K562 (cell line): ENCODE results near the gene SLC6A8. TPM values are rescaled to one million over a fixed set of nuclear protein-coding genes. Genes with fewer than 3 reads are reported as not detected.

Experiments used
- E2F6 ChIP-seq, 2 experiments: IDR thresholded peaks; 2 replicates each; pipeline ENCODE4 v1.6.1; 2011; ENCODE audit warnings: borderline replicate concordance in 1 of 2, control low read depth in 1 of 2, low read depth in 1 of 2, low read length in 1 of 2, mild to moderate bottlenecking in 1 of 2, mixed read lengths in 1 of 2, moderate library complexity in 1 of 2; ENCODE audit not compliant: insufficient read depth in 1 of 2, insufficient read length in 1 of 2, poor library complexity in 1 of 2, severe bottlenecking in 1 of 2; ENCODE audit errors: extremely low read depth in 1 of 2
- ELF2 ChIP-seq: fragments of 250-450 bp; sonication (Bioruptor Pico); IDR thresholded peaks from 2 replicates; pipeline ENCODE4 v1.5.0; 2021; ENCODE audit warnings: mild to moderate bottlenecking
- ELF4 ChIP-seq: fragments of 450-650 bp; formaldehyde crosslinking; IDR thresholded peaks from 2 replicates; pipeline ENCODE4 v1.4.0; 2022; ENCODE audit warnings: missing genetic modification characterization
- EP400 ChIP-seq: fragments of 450-650 bp; IDR thresholded peaks from 2 replicates; pipeline ENCODE4 v1.6.1; 2017; ENCODE audit warnings: antibody characterized with exemption, mild to moderate bottlenecking, moderate library complexity
- ETS2 ChIP-seq: IDR thresholded peaks from 2 replicates; pipeline ENCODE4 v1.6.1; 2016; ENCODE audit warnings: borderline replicate concordance, missing genetic modification characterization, mild to moderate bottlenecking, moderate library complexity, missing compliant biosample characterization; ENCODE audit not compliant: poor library complexity, severe bottlenecking
- GABPA ChIP-seq: fragments of 200-800 bp; sonication (Bioruptor generic); conservative IDR thresholded peaks from 2 replicates; pipeline ENCODE4 v1.6.1; 2016; ENCODE audit warnings: low read depth, missing genetic modification characterization, missing compliant biosample characterization
- HDAC8 ChIP-seq: fragments of 450-650 bp; IDR thresholded peaks from 2 replicates; pipeline ENCODE4 v1.6.1; 2016; ENCODE audit warnings: mild to moderate bottlenecking, missing genetic modification characterization, moderate library complexity, missing compliant biosample characterization
- HNRNPH1 ChIP-seq: fragments of 200-400 bp; formaldehyde crosslinking; optimal IDR thresholded peaks from 2 replicates; pipeline ENCODE3; 2017; ENCODE audit warnings: low read depth, mild to moderate bottlenecking, low read length, moderate library complexity
- HNRNPLL ChIP-seq: fragments of 200-400 bp; formaldehyde crosslinking; IDR thresholded peaks from 2 replicates; pipeline ENCODE4 v1.6.1; 2017; ENCODE audit warnings: low read length, low read depth, mild to moderate bottlenecking; ENCODE audit not compliant: poor library complexity, severe bottlenecking
- MCM5 ChIP-seq: fragments of 450-650 bp; IDR thresholded peaks from 2 replicates; pipeline ENCODE4 v1.6.1; 2016; ENCODE audit warnings: low read depth
- MCM7 ChIP-seq, 2 experiments: fragments of 450-650 bp; IDR thresholded peaks; 2 replicates each; pipeline ENCODE4 v1.6.1; 2016 to 2018
- NKRF ChIP-seq: fragments of 450-650 bp; IDR thresholded peaks from 2 replicates; pipeline ENCODE4 v1.6.1; 2016; ENCODE audit warnings: borderline replicate concordance
- NR3C1 ChIP-seq: sonication (generic); formaldehyde crosslinking; IDR thresholded peaks from 2 replicates; pipeline ENCODE4 v1.8.1; 2022; ENCODE audit warnings: missing genetic modification reagents
- PTRF ChIP-seq: fragments of 450-650 bp; IDR thresholded peaks from 2 replicates; pipeline ENCODE4 v1.6.1; 2016; ENCODE audit warnings: mild to moderate bottlenecking, missing genetic modification characterization, missing compliant biosample characterization
- RFX1 ChIP-seq: fragments of 450-650 bp; IDR thresholded peaks from 2 replicates; pipeline ENCODE4 v1.6.1; 2016; ENCODE audit warnings: mild to moderate bottlenecking, moderate library complexity
- SIN3B ChIP-seq: fragments of 450-650 bp; IDR thresholded peaks from 2 replicates; pipeline ENCODE4 v1.6.1; 2017; ENCODE audit warnings: low read depth, mild to moderate bottlenecking, moderate library complexity
- SOX6 ChIP-seq: fragments of 450-650 bp; IDR thresholded peaks from 2 replicates; pipeline ENCODE4 v1.6.1; 2014; ENCODE audit warnings: mild to moderate bottlenecking
- SUPT5H ChIP-seq: fragments of 450-650 bp; IDR thresholded peaks from 2 replicates; pipeline ENCODE4 v1.6.1; 2016
- USF1 ChIP-seq: sonication (generic); formaldehyde crosslinking; IDR thresholded peaks from 2 replicates; pipeline ENCODE4 v1.9.0; 2022; ENCODE audit warnings: mild to moderate bottlenecking, missing genetic modification reagents
- ZBTB33 ChIP-seq: sonication (generic); formaldehyde crosslinking; IDR thresholded peaks from 2 replicates; pipeline ENCODE4 v1.8.1; 2023; ENCODE audit warnings: mild to moderate bottlenecking, missing genetic modification reagents
- ZNF511 ChIP-seq: sonication (generic); formaldehyde crosslinking; IDR thresholded peaks from 2 replicates; pipeline ENCODE4 v1.8.0; 2022; ENCODE audit warnings: mild to moderate bottlenecking, missing genetic modification reagents
- ZNF561 ChIP-seq: fragments of 450-650 bp; formaldehyde crosslinking; conservative IDR thresholded peaks from 2 replicates; pipeline ENCODE4 v1.4.0; 2020; ENCODE audit warnings: mild to moderate bottlenecking, moderate library complexity
- polyA plus RNA-seq, 8 experiments: library from polyadenylated mRNA; depleted of rRNA in 4 of 8; stranded (reverse) in 5 of 8; unstranded in 3 of 8; fragments of >200 nt; fragmentation: Nextera tagmentation in 2 of 8; fragmentation: Illumina TruSeq in 1 of 8; extraction: Ambion mirVana in 2 of 8; extraction: Trizol in 1 of 8; gene quantifications; 2 replicates each; pipeline versions ENCODE4 v1.2.1 to v1.2.3, GENCODE V29; 2011 to 2014; ENCODE audit warnings: inconsistent platforms in 1 of 8, missing spikeins in 1 of 8
- total RNA-seq, 7 experiments: library from RNA; depleted of rRNA in 6 of 7; stranded (reverse); fragments of >200 nt in 6 of 7; fragmentation: Illumina TruSeq in 2 of 7; extraction: Trizol in 2 of 7; gene quantifications; 2 replicates each; pipeline versions ENCODE4 v1.2.1 to v1.2.3, GENCODE V29; 2011 to 2021; ENCODE audit warnings: low replicate concordance in 1 of 7

Gene SLC6A8
- total and polyA plus RNA-seq, 9 of the 15 experiments (the other 6 are each of a cell fraction or from before 2014, with no cell fraction given), result 0.68 to 144 (median 34.3) TPM

GRCh38 chrX:153726286-153727122 is 38.8 kb downstream of the SLC6A8 start (continued):
- TF ChIP-seq NKRF (no peak), SIN3B (0 out of 2 replicates have a peak, but pooled peaks have one; percentile 18), MCM5 (no peak), ETS2 (tag) (no peak), ZBTB33 (CRISPR knock-in tag) (no peak), ZNF511 (CRISPR knock-in tag) (no peak), RFX1 (no peak), HNRNPLL (no peak), USF1 (CRISPR knock-in tag) (0 out of 2 replicates have a peak, but pooled peaks have one; percentile 17), EP400 (peak; percentile 39; the same call in 1 of the 2 replicates), ELF2 (CRISPR knock-in tag) (no peak), E2F6 (IDR thresholded peaks at IDR 0.05; ENCODE audit: borderline replicate concordance in 1 of 2, extremely low read depth in 1 of 2, insufficient read depth in 1 of 2, insufficient read length in 1 of 2, low read depth in 1 of 2, low read length in 1 of 2, poor library complexity in 1 of 2, severe bottlenecking in 1 of 2) (peak in 1 of 2 experiments; percentile 37), PTRF (tag) (no peak), SUPT5H (no peak), MCM7 (IDR thresholded peaks at IDR 0.05) (no peak), NR3C1 (CRISPR knock-in tag) (0 out of 2 replicates have a peak, but pooled peaks have one; percentile 25), HNRNPH1 (no peak), ELF4 (CRISPR knock-in tag) (no peak), HDAC8 (tag) (no peak), ZNF561 (CRISPR knock-in tag) (no peak), GABPA (no peak), SOX6 (no peak)
